GM21529 (cell line): ENCODE data around the gene RAI14.
"Not testable (repeated sequence)": the region's sequence is repeated elsewhere in the genome, so short reads cannot be mapped to it uniquely, and the experiment has no call there.

Source experiments
- ATAC-seq: cut with Tn5 transposase; IDR thresholded peaks from one replicate; pipeline ENCODE4 v1.9.1; 2021; ENCODE audit not compliant: unreplicated experiment

The RAI14 gene

DNA sequence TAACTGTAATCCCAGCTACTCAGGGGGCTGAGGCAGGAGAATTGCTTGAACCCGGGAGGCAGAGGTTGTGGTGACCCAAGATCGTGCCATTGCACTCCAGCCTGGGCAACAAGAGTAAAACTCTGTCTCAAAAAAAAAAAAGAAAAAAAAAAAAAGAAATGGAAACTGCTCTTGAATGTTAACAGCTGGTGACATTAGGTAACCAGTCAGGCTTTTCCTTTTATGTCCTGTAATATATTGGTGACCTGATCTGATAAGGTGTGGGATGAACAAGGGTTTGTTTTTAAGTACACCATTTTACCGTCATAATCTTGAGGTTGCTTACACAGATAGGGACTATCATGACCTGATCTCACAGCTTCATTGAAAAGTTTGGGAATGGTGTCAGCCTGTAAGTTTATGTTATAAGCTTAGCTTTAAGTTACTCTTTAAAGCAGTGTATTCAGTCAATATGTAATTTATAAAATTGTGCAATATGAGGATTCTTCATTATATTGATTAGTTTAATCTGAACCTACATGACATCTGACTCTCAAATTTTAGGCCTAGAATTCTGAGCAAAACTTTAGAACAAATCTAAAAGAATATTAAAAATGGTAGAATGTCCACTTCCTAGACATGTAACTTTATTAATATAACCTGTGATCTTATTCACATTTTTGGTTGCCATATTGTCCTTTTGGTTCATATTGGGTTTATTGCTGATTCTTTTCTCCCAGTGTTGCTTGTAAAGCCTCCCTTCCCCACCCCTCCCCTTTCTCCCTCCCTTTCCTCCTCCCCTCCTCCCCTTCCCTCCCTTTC, 41.4 kb downstream of the RAI14 start:
- no peak for ATAC-seq

DNA sequence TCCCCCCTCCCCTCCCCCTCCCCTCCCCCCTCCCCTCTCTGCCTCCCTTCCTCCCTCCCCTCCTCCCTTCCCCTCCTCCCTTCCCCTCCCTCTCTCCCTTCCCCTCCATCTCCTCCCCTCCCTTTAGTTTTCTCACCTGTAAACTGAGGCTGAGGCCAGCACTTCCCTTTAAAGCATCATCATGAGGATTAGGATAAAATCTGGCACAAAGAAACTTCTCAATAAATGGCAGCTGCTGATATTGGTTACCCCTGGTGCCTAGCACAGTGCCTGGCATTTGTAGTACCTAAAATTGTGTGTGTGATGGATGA, 41.9 kb downstream of the RAI14 start:
- ATAC-seq, result no peak

DNA sequence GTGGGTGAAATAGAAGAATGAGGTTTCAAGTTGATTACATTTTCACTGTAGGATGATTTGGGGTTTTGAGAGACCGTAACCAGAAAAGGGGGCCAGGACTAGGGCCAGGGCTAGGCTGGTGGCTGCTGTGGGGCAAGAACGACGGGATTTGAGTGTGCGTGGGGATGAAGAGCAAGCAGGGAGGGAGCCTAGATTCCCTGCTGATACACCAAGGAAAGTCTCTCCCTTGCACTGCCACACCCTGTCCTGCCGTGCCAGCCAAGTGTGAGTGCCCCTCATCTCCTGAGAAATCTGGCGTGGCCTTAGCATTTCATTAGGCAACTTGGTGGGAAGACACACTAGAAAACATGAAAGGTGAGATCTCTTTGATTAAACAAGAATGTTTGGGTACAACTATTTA, 42.6 kb downstream of the RAI14 start:
- no peak for ATAC-seq

DNA sequence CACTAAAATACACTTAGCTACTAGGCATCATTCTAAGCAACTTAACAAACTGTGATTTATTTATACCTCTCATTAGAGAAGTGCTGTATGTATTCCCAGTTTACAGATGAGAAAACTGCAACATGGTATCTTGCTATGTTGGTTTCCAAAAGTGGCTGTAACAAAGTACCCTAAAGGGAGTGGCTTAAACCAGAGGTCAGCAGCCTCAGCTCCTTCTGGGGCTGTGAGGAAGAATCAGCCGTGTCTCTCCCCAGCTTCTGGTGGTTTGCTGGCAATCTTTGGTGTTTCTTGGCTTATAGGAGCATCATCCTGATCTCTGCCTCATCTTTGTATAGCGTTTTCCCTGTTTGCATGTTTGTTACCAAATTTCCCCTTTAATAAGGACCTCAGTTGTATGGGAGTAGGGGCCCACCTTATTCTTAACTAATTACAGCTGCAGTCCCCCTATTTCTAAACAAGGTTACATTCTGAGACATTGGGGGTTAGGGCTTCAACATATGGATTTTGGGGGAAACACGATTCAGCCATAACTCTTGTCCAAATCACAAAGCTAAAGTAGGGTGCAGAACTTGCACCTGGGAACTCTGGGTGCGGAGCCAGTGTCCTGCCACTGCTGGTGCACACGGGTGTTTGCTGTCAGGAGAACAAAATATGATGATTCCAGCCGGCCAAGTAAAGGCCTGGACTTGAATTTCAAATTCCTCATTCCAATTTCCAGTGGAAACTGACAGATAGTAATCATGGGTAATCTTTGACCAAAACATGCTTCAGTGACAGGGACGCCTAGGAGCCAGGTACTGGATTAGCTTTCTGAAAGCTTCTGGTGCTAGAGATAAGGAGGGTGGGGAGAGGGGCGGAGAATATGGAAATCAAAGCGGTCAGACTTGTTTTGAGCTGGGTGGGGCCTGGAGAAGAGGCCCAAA, 43.3 kb downstream of the RAI14 start:
- no peak for ATAC-seq

DNA sequence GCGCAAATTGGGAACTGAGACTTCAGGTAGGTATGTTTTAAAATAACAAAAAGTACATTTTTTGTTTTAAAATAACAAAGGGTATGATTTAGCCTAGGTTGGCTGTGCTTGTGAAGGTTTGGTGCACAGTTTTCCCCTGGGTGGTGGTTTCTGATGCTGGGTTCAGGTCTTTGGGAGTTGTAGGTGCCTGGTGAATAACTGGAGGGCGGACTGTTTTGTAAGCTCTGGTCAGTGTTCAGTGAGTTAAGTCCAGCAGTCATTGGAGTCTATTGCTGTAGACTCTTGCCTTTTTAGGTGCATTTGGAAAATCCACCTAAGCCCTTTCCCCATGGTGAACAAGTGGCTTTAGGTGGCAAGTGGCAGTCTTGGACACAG, 43.9 kb downstream of the RAI14 start:
- no peak for ATAC-seq

DNA sequence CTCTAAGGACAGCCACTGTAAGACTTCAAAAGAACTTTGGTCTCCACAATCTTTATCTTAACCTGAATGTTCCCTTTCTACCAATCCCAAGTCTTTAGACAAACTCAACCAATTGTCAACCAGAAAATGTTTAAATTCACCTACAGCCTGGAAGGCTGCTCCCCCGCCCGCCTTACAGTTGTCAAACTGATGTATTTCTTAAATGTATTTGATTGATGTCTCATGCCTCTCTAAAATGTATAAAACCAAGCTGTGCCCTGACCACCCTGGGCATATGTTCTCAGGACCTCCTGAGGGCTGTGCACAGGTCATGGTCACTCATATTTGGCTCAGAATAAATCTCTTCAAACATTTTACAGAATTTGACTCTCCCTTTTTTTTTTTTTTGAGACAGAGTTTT, 45.3 kb downstream of the RAI14 start:
- ATAC-seq, result not testable (repeated sequence)

DNA sequence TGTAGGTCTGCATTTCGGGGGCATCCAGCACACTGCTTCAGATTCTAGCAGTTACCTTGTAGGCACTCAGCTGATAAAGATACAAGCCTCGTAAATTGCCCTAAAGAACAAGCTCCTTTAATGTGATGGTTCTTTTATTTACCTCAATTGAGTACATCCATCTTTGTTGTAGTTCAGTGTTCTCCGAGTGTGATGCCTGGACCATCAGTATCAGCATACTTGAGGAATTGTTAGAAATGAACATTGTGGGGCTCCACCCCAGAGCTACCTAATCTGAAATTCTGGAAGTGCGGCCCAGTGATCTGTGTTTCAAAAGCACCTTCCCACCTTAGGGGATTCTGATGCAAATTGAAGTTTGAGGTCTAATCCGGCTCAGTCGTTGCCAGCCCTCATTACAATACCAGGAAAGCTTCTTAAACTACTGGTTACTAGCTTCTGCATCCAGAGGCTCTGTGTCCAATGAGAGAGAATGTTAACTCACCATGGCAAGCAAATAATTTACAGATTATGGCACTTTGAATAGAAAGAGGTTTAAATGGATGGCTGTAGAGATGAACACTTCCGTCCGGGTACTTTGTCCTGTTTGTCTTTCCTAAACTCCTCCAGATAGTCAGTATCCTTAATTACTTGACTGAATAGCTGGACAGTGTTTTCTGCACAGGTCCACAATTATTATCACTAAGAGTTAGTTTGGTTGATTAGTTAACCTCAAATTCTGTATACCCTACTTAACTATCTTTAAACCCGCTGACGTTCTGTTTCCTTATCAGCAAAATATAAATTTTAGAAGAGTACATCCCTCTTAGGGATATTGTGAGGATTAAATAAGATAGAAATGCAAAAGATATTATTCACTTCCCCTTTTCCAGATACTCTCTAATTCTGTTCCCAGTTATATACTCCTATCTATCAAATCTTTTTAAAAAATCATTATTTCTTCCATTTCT, 47.9 kb downstream of the RAI14 start:
- no peak for ATAC-seq

DNA sequence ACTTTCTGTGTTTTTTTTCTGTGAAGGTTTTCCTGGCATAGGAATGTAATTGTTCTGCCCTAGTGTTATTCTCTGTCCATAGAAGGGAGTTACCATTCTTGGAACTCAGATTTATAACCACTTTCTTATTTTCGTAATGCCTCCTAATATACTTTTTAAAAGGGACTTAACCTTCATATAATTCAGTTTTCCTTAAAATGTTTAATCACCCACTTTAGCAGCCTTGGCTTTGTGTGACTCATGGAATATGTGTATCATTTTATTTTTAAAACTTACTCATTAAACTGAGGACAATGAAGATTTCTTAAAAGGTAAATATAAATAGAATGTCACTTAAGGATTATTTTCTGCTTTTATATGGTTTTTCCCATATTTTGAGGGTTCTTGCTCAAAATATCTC, 50.0 kb downstream of the RAI14 start:
- ATAC-seq, result no peak

DNA sequence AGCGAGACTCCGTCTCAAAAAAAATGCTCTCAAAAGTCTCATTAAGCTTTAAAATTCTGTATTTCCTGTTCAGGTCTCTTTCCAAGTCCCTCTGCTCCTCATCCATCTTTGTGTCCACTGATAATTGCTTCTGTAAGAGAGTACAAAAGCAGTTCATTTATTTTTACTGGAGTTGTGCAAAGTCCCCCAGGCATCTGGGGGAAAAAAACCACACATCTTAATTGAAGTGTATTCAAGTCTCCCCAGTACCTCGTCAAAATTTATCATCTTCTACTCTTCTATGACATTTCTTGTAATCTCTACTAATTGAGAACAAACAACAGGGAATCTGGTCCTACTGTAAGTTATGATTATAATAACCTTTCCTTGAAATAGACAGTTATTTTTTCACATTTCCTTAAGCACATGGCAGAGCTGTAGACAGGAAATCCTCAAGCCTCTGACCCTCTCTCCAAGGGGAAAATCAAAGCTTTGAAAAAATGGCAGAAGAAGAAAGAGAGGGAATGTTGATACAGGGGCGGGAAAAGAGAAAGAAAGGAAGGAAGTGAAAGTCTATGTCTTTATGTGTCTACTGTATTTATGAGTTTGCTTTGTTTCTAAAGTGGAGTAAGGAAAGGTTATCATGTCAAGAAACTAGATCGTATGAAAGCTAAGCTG, 51.5 kb downstream of the RAI14 start:
- ATAC-seq, result no peak

DNA sequence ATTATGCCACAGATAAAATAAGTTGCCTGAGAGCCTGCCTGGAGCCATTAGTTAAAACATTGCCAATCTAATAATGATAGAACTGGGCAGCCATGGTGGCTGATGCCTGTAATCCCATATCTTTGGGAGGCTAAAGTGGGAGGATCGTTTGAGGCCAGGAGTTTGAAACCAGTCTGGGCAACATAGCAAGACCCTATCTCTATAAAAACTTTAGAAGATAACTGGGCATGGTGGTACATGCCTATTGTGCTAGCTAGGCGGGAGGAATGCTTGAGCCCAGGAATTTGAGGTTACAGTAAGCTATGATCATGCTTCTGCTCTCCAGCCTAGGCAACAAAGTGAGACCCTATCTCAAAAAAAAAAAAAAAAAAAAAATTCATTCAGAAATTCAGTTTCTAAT, 52.6 kb downstream of the RAI14 start:
- no peak for ATAC-seq

DNA sequence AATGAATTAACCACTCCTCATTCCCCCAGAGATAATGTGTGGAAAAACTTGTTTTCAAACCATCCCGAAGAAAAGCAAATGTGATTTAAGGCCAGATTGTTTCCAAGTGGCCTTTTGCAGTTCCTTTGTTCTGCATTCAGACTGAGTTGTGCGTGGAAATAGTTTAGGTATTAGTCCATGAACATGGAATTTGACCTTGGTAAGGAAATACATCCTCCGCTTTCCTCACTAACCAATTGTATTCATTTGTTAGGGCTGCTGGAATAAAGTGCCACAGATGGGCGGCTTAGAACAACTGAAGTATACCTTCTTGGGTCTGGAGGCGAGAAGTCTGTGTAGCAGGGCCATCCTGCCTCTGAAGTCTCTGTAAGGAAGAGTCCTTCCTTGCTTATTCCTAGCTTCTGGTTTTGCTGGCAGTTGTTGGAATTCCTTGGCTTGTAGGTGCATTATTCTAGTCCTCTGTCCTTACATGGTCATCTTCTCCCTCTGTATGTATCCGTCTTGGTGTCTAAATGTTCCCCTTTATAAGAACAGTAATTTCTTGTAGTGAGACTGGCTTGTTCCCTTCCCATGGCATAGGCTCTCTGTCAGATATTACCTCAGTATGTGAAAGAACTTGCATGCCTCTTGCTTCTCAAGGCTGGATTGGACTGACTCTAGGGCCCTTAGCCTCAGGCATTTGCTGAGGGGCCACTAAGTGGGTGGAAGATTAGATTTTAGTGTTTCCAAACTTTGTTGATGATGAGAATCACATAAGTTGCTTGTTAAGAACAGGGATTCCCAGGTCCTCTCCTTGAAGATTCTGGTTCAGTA, 53.9 kb downstream of the RAI14 start:
- no peak for ATAC-seq

DNA sequence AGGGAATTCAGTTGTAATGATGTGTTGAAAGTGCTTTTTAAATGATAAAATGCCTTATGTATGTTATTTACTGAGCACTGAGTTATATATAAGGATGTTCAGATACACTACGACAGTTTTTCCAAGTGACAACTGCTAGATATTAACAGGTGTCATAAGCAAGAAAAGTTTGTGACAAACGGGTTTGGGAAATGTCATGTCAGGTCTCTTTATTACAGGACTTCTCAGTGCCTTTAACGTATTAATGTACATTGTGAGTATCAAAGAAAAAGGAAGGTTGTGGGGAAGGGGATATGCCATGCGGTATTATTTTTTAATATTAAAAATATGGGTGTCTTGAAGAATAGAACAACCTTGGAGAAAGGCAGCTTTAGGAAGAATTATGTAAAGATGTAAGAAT, 56.4 kb downstream of the RAI14 start:
- no peak for ATAC-seq

DNA sequence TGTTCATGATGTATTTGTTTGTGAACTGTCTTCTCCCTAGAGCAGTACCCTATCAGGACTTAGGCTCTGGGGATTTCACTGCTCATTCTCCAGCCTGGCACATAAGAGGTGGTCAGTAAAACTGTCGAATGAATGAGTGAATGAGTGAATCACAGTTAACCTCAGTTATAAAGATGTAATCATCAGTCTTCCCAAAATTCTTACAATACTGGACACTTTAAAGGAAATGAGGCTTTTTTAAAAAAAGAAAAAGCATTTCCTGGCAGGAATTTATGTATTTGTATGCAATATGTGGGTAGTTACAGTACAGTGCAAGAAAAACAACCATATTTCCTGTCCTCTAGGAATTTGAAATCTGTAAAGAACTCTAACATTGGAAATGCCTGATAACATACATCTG, 59.6 kb downstream of the RAI14 start:
- no peak for ATAC-seq

DNA sequence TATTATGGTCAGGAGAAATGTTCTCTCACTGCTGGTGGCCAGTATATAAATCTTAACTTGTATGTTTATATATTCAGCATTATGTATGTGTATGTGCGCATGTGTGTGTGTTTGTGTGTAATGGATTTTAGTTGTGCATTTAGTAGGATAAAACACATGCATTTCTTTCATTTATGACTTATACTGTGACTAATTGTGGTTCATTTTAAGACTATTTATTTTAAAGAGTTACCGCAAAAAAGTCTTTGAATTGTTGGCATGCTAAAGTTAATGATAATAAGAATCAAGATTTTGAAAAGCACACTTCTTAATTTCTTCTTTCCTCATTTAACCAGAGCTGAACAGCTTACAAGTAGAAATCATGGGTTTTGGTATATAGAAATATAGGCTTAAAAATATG, 60.9 kb downstream of the RAI14 start:
- ATAC-seq, result no peak

DNA sequence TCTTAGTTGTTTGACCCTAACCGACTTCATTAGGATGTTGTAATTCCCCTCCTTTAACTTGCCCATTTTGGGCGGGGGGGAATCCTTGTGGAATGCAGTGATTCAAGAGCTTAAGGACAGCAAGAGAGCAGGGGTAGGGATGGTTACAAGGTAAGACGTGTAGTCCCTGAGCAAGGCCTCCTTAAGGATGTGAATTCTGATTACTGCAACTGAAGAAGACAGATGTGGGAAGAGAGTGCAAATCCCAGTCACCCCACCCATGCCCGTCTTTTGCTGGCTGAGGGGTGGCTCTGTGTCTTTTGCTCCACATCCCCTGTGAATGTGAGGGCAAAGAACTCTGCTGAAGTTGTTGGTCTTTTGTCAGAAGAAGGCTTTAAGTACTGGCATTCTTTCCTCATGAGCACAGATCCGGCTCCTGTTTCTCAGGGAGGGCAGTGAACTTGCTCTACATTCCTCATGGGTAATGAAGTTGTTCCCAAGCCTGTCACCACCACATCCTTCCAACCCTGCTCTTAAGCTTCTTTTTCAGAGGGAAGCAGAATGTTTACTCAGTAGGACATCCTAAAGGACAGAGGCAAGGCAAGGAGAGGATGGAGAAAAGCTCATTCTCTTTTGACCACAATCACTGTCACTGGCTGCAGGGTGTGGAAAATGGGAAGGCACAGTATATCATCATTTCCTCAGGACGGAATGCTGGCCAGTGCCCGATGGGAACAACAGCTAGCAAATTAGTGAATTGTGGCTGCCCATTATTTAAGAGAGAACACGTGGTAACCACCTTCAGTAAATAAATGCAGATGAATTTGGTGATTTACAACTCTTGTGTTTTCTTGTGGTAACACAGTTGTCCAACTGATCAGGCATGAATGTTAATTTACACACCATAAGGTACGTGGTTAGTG, 61.5 kb downstream of the RAI14 start:
- ATAC-seq, result no peak

DNA sequence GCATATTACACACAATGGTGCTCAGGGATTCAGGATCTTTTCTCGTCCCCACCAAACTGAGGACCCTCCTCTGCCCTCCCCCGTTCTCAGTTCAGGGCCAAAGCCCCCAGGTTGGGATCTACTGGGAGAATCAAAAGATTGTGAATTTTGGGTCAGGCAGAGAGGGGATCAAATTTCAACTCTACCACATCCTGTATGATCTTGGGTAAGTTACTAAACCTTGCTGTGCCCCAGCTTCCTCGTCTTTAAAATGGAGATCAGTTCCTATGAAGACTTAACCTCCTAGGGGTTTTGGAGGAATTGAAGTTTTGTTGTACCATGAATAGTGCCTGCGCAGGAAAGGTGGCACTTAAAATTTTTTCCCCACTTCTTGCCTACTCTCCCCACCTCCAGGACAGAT, 62.4 kb downstream of the RAI14 start:
- no peak for ATAC-seq

DNA sequence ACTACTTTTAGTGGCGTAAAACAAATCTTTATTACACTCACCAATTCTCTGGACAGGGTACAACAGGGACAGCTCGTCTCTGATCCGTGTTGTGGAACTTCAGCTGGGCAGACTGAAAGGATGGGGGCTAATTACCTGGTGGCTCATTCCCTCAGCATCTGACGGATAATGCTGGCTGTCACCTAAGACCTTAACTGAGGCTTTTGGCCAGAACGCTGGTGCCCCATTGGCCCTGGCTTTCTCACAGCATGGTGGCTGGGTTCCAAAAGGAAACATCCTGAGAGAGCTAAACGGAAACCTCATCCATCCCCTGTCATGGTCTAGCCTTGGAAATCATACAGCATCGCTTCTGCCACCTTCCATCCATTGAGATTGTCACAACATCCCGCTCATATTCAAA, 62.9 kb downstream of the RAI14 start:
- ATAC-seq, result no peak

DNA sequence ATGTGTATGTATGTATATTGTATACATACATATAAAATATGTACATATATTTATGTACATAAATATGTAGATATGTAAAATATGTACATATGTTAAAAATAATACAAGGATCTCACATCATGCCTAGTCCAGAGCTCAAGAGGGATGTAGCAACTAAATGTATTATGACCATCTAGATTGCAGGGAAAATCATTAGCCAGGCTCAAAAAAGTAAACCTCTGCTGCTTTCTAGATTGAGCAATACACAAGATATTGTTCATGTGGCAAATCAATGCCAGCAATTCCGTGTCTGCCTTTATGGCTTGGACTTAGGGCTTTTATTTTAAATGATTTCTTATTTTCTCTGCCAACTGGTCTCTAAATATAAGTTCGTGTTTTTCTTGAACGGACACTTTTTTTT, 65.2 kb downstream of the RAI14 start:
- no peak for ATAC-seq

DNA sequence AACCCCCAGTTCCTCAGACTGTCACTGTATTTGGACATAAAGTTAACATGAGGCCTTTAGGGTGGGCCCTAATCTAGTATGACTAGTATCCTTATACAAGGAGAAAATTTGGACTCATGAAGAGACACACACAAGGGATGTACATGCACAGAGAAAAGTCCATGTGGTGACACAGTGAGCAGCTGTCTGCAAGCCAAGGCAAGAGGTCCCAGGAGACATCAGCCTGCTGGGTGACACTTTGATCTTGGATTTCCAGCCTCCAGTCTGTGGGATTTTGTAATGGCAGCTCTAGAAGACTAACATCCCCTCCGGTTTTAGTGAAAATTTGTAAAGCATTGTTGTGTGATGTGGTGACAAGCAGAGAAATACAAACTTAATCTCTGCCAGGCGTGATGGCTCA, 66.1 kb downstream of the RAI14 start:
- ATAC-seq, result no peak
